CD4-positive, alpha-beta T cell treated with Interleukin-2 at 100 ng/mL for 4 hours (primary cell): ENCODE results near the gene PANX1.

Experiments
- DNase-seq: peaks from one replicate; pipeline ENCODE4 v3.0.0-alpha.2; 2020; ENCODE audit warnings: low spot score

The PANX1 gene

GRCh38 chr11:94129512-94130297, 1.1 kb downstream of the PANX1 start:
- peak; percentile 28 for DNase-seq

GRCh38 chr11:94130298-94131046, 1.8 kb downstream of the PANX1 start:
- no peak for DNase-seq

- no peak for DNase-seq
These were observed 2.5 kb downstream of the PANX1 start for GRCh38 chr11:94131047-94131717.

GRCh38 chr11:94131718-94132115, 3.1 kb downstream of the PANX1 start:
- DNase-seq: no peak

- DNase-seq: no peak
These were observed 3.5 kb downstream of the PANX1 start for GRCh38 chr11:94132152-94132558.

GRCh38 chr11:94132823-94133408, 4.3 kb downstream of the PANX1 start:
- no peak for DNase-seq

GRCh38 chr11:94133752-94134151, 5.1 kb downstream of the PANX1 start:
- no peak for DNase-seq

- peak; percentile 26 for DNase-seq
These were observed 6.2 kb downstream of the PANX1 start for GRCh38 chr11:94134651-94135512.

GRCh38 chr11:94139416-94139815, 10.8 kb downstream of the PANX1 start:
- DNase-seq: no peak

GRCh38 chr11:94140154-94140655, 11.6 kb downstream of the PANX1 start:
- DNase-seq: no peak

GRCh38 chr11:94141511-94142307, 13.1 kb downstream of the PANX1 start:
- no peak for DNase-seq

GRCh38 chr11:94142308-94143281, 14.0 kb downstream of the PANX1 start:
- DNase-seq: no peak

GRCh38 chr11:94144216-94144615, 15.6 kb downstream of the PANX1 start:
- DNase-seq: no peak

GRCh38 chr11:94144664-94145063, 16.0 kb downstream of the PANX1 start:
- DNase-seq: no peak

GRCh38 chr11:94145431-94145830, 16.8 kb downstream of the PANX1 start:
- no peak for DNase-seq

GRCh38 chr11:94145916-94146315, 17.3 kb downstream of the PANX1 start:
- no peak for DNase-seq

GRCh38 chr11:94147433-94147845, 18.8 kb downstream of the PANX1 start:
- no peak for DNase-seq

- no peak for DNase-seq
These were observed 19.5 kb downstream of the PANX1 start for GRCh38 chr11:94148189-94148588.

- DNase-seq: no peak
These were observed 20.9 kb downstream of the PANX1 start for GRCh38 chr11:94149431-94150017.
